Erythroblast (primary cell): ENCODE data around the gene VSTM2B.

Experiments
- GATA1 ChIP-seq: IDR thresholded peaks from 2 replicates; pipeline ENCODE4 v1.6.1; 2011; ENCODE audit warnings: low read depth, mild to moderate bottlenecking, control low read depth, low read length, moderate library complexity
- POLR2A ChIP-seq: IDR thresholded peaks from 2 replicates; pipeline ENCODE4 v1.6.1; 2011; ENCODE audit warnings: mild to moderate bottlenecking, low read length

GRCh38 chr19:29487432-29487831 lies 38.4 kb upstream of the VSTM2B start:
- TF ChIP-seq POLR2A (no peak), GATA1 (no peak)
